Neural crest cell (in vitro differentiated cells): Measurements from ENCODE around the gene PPP6R3. TPM values are rescaled to one million over a fixed set of nuclear protein-coding genes. Genes with fewer than 3 reads are reported as not detected.
"Not testable (repeated sequence)": the region's sequence is repeated elsewhere in the genome, so short reads cannot be mapped to it uniquely, and the experiment has no call there.

ENCODE experiments used
- DNase-seq: peaks from one replicate; pipeline ENCODE4 v3.0.0; 2021; ENCODE audit warnings: low read depth, mixed read lengths, low spot score
- H3K27ac Mint-ChIP-seq: one replicate; pipeline ENCODE4 v1.8.0; 2021; ENCODE audit warnings: mild to moderate bottlenecking, mixed read lengths; ENCODE audit not compliant: unreplicated experiment
- H3K27me3 Mint-ChIP-seq: 2 replicates; pipeline ENCODE4 v1.8.0; 2021; ENCODE audit warnings: low read depth, mild to moderate bottlenecking, mixed read lengths
- H3K36me3 Mint-ChIP-seq: 2 replicates; pipeline ENCODE4 v1.8.0; 2021; ENCODE audit warnings: low read depth, mild to moderate bottlenecking, mixed read lengths
- H3K4me1 Mint-ChIP-seq: 2 replicates; pipeline ENCODE4 v1.8.0; 2021; ENCODE audit warnings: mixed read lengths
- H3K4me3 Mint-ChIP-seq: one replicate; pipeline ENCODE4 v1.8.0; 2021; ENCODE audit warnings: mild to moderate bottlenecking, mixed read lengths
- H3K9me3 Mint-ChIP-seq: 2 replicates; pipeline ENCODE4 v1.8.0; 2021; ENCODE audit warnings: mixed read lengths
- total RNA-seq: library from RNA; stranded (reverse); gene quantifications from 2 replicates; pipeline ENCODE4 v1.2.1, GENCODE V29; 2021
- TF ChIP-seq, protein P1 (sequence below): fragments of 200-600 bp; sonication (generic); conservative IDR thresholded peaks from 2 replicates; pipeline ENCODE4 v1.5.0; 2021; ENCODE audit warnings: antibody characterized with exemption, mild to moderate bottlenecking

PPP6R3 gene
- total RNA-seq, 1 donor from 2014 or later, result 111 TPM

GRCh38 chr11:68609761-68610160, 149.2 kb downstream of the PPP6R3 start:
- no peaks in the 10 kb centered on the region for H3K27me3 Mint-ChIP-seq
- TF ChIP-seq, protein P1, sequence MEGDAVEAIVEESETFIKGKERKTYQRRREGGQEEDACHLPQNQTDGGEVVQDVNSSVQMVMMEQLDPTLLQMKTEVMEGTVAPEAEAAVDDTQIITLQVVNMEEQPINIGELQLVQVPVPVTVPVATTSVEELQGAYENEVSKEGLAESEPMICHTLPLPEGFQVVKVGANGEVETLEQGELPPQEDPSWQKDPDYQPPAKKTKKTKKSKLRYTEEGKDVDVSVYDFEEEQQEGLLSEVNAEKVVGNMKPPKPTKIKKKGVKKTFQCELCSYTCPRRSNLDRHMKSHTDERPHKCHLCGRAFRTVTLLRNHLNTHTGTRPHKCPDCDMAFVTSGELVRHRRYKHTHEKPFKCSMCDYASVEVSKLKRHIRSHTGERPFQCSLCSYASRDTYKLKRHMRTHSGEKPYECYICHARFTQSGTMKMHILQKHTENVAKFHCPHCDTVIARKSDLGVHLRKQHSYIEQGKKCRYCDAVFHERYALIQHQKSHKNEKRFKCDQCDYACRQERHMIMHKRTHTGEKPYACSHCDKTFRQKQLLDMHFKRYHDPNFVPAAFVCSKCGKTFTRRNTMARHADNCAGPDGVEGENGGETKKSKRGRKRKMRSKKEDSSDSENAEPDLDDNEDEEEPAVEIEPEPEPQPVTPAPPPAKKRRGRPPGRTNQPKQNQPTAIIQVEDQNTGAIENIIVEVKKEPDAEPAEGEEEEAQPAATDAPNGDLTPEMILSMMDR, result no peak
- no peak overlapping the region for H3K4me3 Mint-ChIP-seq
- no peaks in the 10 kb centered on the region for H3K9me3 Mint-ChIP-seq
- peaks cover 16% of the 10 kb centered on the region for H3K36me3 Mint-ChIP-seq
- H3K4me1 Mint-ChIP-seq, result no peaks in the 10 kb centered on the region
- no peak overlapping the region for H3K27ac Mint-ChIP-seq
- DNase-seq, result no peak

DNA sequence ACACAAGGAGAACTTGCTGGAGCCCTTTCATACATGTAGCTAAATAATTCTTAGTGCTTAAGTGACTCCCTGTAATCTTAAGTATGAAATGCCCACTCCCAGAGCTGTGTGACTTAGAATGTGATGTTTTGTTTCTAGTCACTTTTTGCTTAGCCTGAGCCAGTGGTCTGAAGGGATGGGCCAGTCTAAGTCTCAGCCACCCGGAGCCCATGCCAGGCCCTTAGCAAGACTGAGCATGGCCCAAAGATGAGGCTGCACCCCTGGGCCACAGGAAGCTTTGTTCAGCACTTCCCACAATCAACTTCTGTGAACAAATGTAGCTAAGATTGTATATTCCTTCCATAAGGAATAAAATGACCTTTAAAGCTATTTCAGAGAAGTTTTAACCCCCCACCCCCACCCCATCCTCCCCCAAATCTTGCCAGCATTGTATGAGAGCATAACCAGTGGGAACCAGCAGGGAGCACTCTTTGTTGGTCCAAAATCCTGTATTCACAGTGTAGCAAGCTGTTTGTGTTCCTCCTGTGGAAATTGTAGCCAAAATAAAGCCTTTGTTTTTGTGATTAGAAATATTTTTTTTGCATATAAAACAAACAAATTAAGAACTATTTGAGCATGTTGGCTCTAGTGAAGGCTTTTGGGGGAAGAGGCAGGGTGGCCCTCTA, 150.0 kb downstream of the PPP6R3 start:
- peaks cover 15% of the 10 kb centered on the region for H3K36me3 Mint-ChIP-seq
- TF ChIP-seq, protein P1, result peak; percentile 49
- no peaks in the 10 kb centered on the region for H3K4me1 Mint-ChIP-seq
- H3K27ac Mint-ChIP-seq, result no peak overlapping the region
- H3K9me3 Mint-ChIP-seq, result no peaks in the 10 kb centered on the region
- H3K27me3 Mint-ChIP-seq, result no peaks in the 10 kb centered on the region
- no peak overlapping the region for H3K4me3 Mint-ChIP-seq
- no peak for DNase-seq

GRCh38 chr11:68615657-68616056, 155.1 kb downstream of the PPP6R3 start:
- DNase-seq, result no peak
- peaks cover 21% of the 10 kb centered on the region for H3K36me3 Mint-ChIP-seq
- H3K4me1 Mint-ChIP-seq, result no peaks in the 10 kb centered on the region
- TF ChIP-seq, protein P1, result no peak
- H3K4me3 Mint-ChIP-seq, result no peak overlapping the region
- peaks cover 4% of the 10 kb centered on the region for H3K27me3 Mint-ChIP-seq
- no peaks in the 10 kb centered on the region for H3K9me3 Mint-ChIP-seq
- no peak overlapping the region for H3K27ac Mint-ChIP-seq

DNA sequence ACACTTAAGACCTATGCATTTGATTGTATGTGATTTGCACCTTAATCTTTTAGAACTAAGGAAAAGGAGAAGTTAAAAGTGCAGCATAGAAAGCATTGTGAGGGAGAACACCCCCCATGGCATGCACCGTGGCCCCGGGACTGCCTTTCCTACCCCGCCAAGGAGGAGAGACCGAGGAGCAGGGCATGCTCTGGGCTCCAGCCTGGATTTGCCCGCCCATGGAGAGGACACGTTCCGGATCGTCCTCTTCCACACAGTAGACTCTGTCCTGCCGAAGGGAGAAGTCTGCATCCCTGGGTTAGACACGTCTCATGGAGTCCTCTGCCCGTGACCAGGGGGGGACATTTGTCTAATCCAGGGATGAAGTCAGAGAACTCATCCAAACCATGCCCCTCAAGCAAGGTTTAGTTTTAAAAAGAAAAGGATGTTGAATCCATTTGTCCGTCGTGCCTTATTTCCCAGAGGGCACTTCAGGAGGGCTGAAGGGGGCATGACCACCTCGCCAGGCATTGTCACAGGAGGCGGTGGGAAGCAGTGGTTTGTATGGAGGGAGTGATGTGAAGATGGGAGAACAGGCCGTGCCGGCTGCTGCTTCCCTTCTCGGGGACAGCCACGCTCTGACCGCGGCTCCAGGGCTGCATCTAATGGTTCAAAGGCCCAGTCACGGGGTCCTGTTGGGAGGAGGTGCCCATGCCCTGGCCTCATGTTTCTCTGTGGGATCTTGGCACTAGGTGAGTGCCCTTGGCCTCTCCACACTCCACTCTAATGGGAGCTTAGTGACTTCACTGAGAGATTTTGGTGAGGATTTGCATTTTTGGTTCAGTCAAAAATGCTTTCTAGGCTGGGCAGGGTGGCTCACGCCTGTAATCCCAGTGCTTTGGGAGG, 157.6 kb downstream of the PPP6R3 start:
- Mint-ChIP-seq H3K27me3 (peaks cover 9% of the 10 kb centered on the region), H3K9me3 (peaks cover 3% of the 10 kb centered on the region), H3K4me3 (no peak overlapping the region), H3K4me1 (no peaks in the 10 kb centered on the region), H3K27ac (peak overlapping the region; percentile 19), H3K36me3 (peaks cover 21% of the 10 kb centered on the region)
- TF ChIP-seq, protein P1, result no peak
- no peak for DNase-seq

DNA sequence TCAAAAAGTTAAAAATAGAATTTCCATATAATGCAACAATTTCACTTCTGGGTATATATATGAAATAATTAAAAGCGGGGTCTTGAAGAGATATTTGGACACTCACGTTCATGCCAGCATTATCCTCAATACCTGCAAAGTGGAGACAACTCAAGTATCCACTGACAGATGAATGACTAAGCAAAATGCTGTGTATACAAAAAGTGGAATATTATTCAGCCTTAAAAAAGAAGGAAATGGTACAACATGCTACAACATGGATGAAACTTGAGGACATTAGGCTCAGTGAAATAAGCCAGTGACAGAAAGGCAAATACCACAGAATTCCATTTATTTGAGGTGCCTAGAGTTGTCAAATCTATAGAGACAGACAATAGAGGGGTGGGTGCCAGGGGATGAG, 161.3 kb downstream of the PPP6R3 start:
- DNase-seq, result no peak
- Mint-ChIP-seq H3K27ac (no peak overlapping the region), H3K36me3 (peaks cover 2% of the 10 kb centered on the region), H3K9me3 (peaks cover 5% of the 10 kb centered on the region), H3K4me3 (no peak overlapping the region), H3K4me1 (no peaks in the 10 kb centered on the region), H3K27me3 (peaks cover 27% of the 10 kb centered on the region)
- TF ChIP-seq, protein P1, result no peak

DNA sequence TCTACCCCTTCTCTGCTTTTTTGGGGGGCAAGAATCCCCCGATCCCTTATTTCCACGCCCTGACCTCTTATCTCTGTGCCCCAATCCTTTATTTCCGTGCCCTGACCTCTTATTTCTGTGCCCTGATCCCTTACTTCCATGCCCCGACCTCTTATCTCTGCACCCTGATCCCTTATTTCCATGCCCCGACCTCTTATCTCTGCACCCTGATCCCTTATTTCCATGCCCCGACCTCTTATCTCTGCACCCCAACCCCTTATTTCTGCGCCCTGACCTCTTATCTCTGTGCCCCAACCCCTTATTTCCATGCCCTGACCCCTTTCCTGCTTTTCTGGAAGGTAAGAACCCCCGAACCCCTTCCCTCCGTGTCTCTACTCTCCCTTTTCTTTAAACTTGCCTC, 163.2 kb downstream of the PPP6R3 start:
- peaks cover 27% of the 10 kb centered on the region for H3K27me3 Mint-ChIP-seq
- not testable (repeated sequence) for H3K9me3 Mint-ChIP-seq, H3K4me1 Mint-ChIP-seq, H3K4me3 Mint-ChIP-seq, H3K36me3 Mint-ChIP-seq, H3K27ac Mint-ChIP-seq, DNase-seq

DNA sequence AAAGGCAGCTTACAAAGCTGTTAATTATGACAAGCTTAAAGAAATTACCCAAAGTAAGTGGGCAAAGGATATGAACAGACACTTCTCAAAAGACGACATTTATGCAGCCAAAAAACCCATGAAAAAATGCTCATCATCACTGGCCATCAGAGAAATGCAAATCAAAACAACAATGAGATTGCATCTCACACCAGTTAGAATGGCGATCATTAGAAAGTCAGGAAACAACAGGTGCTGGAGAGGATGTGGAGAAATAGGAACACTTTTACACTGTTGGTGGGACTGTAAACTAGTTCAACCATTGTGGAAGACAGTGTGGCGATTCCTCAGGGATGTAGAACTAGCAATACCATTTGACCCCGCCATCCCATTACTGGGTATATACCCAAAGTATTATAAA, 164.5 kb downstream of the PPP6R3 start:
- H3K4me1 Mint-ChIP-seq, H3K4me3 Mint-ChIP-seq, H3K36me3 Mint-ChIP-seq, H3K9me3 Mint-ChIP-seq, DNase-seq, H3K27ac Mint-ChIP-seq: not testable (repeated sequence)
- peaks cover 23% of the 10 kb centered on the region for H3K27me3 Mint-ChIP-seq

- peaks cover 23% of the 10 kb centered on the region for H3K27me3 Mint-ChIP-seq
- H3K4me1 Mint-ChIP-seq, H3K36me3 Mint-ChIP-seq, DNase-seq, H3K4me3 Mint-ChIP-seq, H3K9me3 Mint-ChIP-seq, H3K27ac Mint-ChIP-seq: not testable (repeated sequence)
These were observed 165.7 kb downstream of the PPP6R3 start for GRCh38 chr11:68626236-68626635.
